NCI-H1436 treated with DMSO at 0.1 percent for 48 hours (cell line): ENCODE measurements around the gene PRPS1L1.

Experiments used
- DNase-seq: peaks from one replicate; lab custom pipeline; 2025; lab: John Stamatoyannopoulos, UW

PRPS1L1 gene

DNA sequence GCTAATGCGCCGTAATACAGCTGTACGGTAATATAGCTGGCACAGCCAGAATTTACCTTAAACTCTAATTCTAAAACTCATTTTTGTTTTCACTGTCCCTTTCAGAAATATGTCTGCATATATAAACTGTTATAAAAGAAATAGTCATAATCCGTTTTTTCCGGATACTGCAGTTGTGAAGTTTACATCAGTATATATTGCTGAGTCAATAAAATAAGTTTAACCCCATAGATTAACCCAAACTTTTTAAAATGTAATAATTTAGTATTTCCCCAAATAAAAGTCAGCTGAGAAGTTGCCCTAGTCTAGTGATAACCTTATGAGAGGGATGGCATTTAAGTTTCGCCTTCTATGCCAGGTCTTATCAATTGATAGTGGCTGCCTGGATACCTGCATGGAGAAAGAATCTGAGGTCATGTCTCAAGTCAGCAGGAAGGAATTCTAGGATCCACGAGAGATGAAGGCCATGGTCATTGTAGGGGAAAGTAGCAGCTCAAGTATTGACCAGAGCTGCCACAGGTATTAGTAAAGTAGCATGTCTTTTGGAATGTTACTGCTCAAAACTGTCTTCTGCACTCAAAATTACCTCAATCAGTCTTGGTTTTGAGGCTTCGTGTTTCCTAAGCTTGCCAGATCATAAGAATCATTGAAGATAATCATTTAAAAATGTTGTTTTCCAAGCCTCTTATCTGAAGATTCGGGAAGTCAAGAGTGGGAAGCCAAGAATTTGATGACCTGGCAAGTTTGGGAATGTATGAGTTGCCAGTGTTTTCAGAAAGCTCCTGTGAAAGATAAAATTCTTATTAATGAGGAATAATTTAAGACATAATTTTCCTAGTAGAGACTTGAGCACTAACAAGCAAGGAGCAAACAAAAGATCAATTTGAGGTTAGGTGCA, 10.8 kb downstream of the PRPS1L1 start:
- no peak for DNase-seq

DNA sequence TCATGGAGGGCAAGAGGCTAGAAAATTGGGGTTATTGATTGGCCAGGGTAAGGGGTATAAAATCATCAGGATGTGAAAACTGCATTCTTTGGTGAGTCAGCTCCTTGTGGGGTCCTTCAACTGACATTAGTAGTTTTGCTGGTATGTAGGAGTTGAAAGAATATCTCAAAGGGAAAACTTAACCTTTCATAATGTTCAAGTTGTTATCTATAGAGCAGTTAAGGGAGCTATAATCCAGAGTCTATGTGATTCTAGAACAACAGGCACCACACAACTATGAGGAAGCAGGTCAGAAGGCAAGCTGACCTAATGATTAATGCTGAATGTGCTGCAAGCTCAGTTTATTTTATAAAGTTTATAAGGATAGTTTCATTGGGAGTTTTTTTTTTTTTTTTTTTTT, 13.7 kb downstream of the PRPS1L1 start:
- DNase-seq: no peak

DNA sequence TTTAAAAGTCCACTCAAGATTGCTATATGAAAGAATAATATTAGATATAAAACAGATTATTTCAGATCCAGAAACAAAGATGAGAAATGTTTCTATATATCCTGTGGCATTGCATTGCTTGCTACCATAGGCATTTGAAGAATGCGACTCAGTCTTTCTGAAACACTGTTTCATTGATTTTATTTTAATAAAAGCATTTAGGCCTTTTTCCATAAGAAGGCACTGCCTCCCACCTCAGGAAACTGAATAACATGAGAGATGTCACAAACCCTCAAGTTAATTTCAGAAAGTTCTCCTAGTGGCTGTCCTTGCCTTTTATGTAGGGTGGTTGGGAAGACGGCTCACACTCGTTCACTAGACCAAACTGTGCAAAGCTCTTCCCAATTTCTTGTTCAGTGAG, 23.3 kb downstream of the PRPS1L1 start:
- no peak for DNase-seq

- no peak for DNase-seq
These were observed 24.2 kb downstream of the PRPS1L1 start for GRCh38 chr7:18003286-18003994.

GRCh38 chr7:17998692-17999091, 29.0 kb downstream of the PRPS1L1 start:
- DNase-seq: no peak

DNA sequence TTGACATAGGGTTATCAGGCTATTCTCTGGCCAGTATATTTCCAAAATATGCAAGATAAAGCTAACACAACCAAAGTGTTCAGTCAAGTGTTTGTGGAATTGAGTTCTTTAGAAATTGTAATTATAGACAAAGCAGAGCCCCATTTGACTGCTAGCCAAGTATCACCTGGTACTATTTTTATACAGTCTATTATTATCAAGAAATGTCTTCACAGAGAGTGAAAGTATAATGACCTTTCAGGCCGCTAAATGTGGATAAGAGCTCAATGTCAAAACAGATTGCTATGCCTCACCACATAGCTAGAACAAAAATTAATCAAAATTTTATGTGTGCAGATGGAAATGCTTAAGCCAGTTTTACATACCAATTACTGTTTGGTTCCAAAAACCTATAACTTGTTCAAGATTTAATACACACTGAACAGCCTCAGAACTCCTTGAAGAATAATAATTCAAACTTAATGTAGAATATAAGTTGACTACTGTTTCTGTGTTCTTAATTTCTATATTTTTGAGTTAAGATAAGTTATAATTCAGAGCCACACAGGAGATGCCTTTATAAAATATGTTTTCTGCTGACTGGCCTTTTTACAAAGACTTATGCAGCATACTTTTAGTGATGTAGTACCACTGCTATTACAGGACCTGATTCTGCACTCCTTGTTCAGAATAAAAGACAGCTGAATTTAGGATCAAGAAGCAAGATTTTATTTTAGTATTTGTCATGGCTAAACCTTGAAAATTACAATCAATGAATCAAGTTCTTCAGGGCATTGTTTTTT, 31.0 kb downstream of the PRPS1L1 start:
- DNase-seq: no peak

GRCh38 chr7:17996040-17996439, 31.6 kb downstream of the PRPS1L1 start:
- DNase-seq: no peak

DNA sequence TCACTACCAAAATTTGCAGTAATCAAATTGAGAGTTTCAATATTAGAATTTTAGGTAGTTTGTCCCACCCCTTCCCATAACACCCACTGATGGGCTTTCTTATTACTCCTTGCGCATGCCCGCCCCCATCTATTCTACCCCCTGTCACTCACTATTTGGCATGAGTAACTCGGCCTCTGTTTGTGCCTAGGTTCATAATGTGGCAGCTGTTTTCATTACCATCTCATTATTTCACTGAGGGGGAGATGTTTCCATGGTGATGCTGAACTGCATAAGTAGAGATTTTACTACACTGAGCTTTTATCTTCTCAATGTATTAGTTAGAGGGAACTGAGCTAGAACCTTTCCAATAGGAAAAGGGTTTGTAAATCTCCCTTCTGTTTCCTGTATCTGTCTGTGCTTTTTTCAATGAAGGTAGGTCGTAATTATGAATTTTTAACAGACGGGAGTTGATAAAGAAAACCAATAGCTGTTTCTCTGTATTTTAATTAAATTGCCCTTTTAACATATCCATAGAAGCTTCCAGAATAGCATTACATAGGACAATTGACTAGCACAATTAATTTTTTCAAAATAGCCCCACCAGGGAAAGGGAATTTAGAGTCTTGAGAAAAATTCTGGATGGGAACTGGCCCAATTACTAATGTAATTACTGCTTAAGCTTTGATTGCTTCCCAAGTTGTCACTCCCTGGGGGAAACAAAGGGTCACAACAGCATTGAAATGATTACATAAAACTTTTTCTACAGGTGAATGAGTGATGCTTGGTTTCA, 33.4 kb downstream of the PRPS1L1 start:
- DNase-seq: no peak

- DNase-seq: no peak
These were observed 35.6 kb downstream of the PRPS1L1 start for GRCh38 chr7:17991866-17992648.

- DNase-seq: no peak
These were observed 36.9 kb downstream of the PRPS1L1 start for GRCh38 chr7:17990761-17991160.

DNA sequence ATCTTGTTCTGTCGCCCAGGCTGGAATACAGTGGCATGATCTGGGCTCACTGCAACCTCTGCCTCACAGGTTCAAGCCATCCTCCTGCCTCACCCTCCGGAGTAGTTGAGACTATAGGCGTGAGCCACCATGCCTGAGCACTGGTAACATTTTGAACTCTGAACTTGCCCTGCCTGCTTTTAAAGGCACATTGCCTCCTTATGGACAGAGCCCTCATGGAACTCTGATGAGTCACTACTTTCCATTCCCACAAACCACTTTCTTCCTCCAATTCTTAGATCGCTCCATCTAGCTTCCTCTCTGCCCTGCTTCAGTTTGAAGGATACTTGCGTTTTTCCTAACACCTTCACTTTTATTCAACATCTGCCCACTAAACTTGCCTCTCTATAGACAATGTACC, 38.1 kb downstream of the PRPS1L1 start:
- no peak for DNase-seq

- DNase-seq: no peak
These were observed 38.8 kb downstream of the PRPS1L1 start for GRCh38 chr7:17988858-17989257.

DNA sequence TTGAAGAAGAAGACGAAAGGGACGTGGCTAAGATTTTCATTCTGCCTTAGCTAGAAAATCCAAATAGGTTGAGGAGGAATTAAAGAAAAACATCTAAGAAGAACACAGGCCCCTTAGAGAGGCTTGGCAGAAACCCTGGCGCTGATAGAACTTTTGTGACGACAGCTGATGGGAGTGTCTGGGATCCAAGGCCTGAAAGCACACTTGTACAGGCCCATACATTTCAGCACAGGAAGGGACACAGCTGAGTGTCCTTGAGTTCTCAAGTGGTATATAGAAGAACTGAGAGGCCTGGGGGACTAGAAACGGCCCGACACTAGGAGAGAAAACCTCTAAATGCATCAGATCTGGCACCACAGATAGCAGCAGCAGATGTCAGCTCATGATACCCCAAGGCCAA, 39.5 kb downstream of the PRPS1L1 start:
- no peak for DNase-seq

DNA sequence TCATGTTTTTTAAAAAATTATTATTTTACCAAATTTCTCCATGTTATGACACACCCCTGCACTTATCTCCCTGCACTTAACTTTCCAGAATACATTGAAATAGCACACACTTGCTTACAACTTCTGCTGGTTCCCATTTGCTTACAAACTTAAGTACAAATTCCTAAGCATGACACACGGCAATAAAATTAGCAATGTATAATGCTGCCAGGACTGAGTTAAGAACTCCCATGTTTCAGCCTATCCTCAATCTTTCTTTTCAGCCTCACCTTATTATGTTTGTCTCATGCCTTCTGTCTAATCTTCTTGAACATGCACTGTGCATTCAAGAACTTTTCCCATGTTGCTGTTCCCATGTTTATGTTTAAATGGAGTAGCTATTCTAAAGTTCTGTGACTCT, 40.8 kb downstream of the PRPS1L1 start:
- no peak for DNase-seq

GRCh38 chr7:17985473-17986239, 42.0 kb downstream of the PRPS1L1 start:
- DNase-seq: no peak

- DNase-seq: no peak
These were observed 43.4 kb downstream of the PRPS1L1 start for GRCh38 chr7:17984288-17984687.

DNA sequence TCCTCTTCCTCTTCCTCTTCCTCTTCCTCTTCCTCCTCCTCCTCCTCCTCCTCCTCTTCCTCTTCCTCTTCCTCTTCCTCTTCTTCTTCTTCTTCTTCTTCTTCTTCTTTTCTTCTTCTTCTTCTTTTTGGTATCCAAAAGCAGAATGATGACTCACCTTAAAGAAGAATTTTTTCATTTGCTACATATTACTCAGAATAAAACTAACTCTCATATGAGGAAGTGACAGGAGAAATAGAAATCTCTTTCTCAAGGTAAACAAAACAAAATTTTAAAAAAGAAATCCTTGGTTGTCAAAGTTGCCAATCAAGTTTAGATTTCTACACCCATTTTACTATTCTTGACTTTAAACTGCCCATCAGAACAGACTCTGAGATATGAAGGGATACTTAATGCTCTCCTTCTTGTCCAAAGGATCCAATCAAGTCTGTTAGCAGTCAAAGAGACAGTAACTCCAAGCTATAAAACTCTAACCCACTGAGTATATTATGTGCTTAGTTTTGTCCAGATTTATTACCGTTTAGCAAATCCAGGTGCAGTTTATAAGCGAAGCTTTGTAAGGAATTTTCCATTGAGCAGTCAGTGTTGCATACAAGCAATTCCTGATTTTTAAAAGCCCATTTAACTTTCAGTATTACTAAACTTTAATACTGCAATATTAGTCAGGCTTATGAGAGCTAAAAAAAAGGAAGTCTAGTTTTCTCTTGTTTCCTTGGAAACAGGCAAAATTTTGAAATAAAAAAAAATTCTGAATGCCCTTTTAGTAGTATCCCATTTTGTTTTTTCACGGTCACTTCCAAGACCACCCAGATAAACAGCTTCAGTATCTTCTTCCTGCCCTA, 44.2 kb downstream of the PRPS1L1 start:
- DNase-seq: no peak

GRCh38 chr7:17976952-17977351, 50.7 kb downstream of the PRPS1L1 start:
- no peak for DNase-seq
